CD4-positive, alpha-beta T cell treated with Interleukin-1 beta for 1 hour (primary cell): ENCODE results near the gene NUDT14.

Source experiments
- DNase-seq, 2 donors: peaks; one replicate each; pipeline ENCODE4 v3.0.0-alpha.2; 2020 to 2022

NUDT14 gene

DNA sequence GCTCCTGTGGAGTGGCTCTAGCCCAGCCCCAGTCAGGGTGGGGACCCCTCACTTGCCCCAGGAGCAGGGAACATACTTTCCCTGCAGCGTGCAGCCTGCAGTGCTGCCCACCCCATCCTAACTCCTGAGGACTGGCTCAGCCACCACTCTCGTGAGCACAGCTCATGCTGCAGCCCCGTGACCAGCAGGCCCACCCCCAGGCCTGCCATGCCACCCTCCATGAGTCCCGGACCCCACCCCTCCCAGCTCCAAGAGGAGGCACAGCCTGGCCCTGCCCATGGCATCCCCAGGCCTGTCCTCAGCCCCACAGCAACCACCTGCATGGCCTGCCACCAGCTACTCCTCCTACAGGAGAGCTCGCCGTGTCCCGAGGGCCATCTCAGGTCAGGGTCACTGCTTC, 8.6 kb downstream of the NUDT14 start:
- no peak for DNase-seq

DNA sequence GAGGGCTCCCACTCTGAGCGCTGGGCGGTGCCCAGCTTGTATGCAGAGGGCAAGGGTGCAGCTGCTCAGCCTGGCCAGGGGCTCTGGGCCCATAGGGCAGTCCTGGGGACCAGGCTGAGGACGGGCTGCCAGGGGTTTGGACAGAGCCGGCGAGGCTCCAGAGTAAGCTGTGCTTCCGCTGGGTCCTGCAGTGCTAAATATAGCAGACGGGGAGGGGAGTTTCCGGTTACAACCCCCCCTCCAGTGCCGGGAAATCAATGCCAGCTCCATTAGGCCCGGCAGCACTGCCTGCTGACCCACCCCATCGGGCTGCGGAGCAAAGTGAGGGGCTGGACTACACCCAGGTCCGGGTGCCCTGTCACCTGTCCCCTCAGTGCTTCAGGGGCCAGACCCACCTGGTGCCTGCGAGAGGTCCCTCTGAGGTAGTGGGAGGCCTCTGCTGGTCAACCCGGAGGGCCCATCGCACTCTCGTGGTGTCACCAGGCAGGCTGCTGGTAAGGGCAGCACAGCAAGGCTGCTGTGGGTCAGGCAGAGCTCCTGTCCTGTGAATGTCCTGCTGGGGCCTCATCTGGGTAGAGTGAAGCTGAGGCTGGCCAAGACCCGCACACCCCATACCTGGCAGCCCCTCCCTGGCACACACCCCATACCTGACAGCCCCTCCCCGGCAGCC, 10.0 kb downstream of the NUDT14 start:
- no peak for DNase-seq

DNA sequence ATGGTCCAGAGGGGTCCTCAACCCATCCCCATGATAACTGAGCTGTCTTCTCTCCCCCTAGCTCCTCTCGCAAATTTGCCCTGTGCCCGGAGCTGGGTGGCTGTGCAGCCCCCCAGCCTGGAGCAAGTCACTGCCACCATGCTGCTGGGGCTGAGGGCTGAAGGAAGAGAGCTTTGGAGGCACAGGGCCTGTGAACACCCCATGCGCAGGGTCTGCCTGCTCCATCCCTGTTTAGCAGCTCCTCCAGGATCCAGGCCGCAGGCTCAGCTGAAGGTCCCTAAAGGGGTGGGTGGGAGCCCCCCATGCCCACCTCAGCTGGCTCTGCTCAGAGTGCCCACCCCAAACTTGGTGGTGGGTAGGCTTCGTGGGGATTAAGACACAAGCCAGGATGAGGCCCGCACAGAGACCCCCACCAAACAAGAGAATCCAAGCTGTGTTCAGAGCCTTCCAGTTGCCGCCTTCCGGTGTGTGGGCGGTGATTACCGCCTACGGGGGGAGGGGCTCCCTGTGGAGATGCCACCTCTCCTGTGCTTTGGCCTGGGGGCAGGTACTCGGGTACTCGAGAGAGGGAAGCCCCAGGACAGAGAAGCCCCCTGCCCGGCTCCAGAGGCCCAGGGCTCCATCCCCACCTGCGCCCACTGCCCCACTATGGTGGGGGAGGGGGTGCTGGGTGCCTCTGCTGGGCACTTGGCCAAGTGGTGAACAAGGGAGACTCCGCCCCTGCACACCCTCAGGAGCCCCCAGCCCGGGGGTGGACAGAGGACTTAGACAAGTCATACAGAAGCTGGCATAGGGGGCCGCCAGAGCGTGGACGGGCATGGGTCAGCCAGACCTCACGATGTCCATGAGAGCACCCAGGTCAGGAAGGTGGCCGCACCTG, 11.1 kb downstream of the NUDT14 start:
- DNase-seq = no peak

DNA sequence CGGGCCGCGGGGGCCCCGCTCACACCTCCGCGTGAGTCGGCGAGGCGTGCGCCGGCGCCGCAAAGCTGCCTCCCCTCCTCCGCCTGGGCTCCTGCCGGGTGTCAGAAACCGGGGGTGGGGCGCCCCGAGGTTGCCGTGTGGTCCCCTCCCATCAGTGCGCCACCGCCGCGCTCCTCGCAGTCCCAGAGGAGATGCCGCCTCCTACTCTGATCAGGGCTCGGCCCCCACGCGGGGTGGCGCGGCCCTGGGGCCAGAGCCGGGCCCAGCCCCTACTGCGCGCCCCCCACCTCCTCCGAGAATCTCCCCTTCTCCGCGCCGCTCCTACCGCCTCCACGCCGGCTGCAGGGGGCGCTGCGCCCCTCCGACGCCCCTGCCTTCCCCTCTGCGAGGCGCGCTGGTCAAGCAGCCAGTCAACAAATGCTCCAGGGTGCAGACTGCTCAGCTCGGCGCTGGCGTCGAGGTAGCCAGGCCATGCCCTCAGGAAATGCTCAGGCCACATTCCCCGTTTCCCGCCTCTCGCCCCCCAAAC, 12.1 kb downstream of the NUDT14 start:
- peak; percentile 23 to 30 for DNase-seq

GRCh38 chr14:105168496-105168978, 12.6 kb downstream of the NUDT14 start, which contains the start of gene JAG2:
JAG2 (minus strand) TSS chr14:105168776; CDS start chr14:105168420, 356 bp downstream.
- peak; percentile 45 to 55 for DNase-seq

DNA sequence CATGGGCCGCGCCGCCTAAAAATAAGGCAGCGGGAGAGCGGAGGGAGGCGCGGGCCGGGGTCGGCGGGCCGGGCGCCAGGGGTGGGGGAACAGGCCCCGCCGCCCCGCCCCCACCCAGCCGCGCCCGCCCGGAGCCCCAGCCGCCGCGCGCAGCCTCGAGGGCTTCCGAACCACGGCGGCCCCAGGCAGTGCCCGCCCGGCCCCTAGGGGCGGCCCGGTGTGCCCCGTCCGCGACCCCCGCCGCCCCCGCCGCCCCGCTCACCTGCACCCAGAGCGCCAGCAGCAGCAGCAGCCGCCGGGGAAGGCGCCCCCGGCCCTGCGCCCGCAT, 13.1 kb downstream of the NUDT14 start:
- DNase-seq = no peak

DNA sequence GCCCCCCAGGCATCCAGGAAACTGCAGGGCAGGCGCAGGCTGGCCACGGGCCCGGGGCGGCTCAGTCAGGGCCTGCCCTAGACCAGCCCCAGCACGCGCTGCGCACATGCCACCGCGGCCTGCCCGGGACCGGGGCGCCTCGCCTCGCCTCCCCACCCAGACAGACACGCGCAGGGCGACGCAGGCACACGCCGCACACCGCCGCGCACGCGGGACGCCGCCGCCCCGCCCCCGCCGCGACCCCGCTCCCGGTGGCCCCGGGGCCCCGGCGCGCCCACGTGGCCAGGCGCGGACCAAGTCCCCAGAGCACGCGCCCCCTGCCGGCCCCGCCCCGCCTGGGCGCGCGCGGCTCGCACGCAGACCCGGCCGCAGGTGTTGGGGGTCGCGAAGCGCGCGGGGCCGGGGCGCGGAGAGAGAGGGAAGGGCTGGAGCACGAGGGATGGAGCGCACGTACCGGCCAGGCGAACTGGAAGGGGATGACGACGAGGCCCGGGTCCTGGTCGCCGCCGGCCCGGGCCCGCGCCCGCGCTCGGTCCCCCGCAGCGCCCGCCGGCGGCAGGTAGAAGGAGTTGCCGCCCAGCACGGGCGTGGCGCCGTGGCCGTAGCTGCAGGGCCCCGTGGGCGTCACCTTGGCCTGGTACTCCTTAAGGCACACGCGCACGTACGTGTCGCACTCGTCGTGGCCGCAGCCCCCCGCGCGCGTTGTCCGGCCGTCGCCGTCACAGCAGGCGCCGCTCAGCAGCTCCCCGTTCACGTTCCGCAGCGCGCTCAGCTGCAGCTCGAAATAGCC, 13.6 kb downstream of the NUDT14 start:
- peak in 1 of 2 donors; percentile 7 for DNase-seq

DNA sequence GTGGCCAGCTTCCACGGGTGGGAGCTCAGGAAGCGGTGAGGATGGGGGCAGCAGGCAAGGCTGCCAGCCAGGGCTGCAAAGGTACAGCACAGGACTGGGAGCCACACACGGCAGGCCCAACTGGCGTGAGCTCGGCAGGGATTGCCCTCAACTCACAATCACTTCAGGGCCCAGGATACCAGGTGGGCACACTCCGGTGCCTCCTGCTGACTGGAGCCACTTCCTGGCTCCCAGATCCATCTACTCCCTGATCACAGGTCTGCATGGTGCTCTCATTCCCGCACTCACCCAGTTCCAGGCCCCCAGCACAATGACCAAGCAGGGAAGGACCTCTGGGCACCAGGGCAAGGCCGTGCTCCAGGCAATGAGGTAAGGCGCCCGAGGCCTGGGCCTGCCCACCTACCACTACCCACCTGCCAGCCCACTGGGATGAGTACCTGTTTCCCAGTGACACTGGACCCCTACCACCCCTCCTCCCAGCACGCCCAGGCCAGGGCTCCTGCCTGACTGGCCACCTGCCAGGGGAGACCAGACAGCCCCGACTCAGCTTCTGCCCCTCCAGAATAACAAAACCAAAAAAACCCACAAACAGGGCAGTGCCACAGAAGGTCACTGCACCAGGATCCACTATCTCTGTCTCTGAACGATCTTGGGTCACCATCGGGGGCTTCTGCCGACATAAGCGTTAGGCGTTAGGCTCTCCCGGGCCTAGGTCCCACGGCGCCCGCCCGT, 14.4 kb downstream of the NUDT14 start:
- DNase-seq = no peak

DNA sequence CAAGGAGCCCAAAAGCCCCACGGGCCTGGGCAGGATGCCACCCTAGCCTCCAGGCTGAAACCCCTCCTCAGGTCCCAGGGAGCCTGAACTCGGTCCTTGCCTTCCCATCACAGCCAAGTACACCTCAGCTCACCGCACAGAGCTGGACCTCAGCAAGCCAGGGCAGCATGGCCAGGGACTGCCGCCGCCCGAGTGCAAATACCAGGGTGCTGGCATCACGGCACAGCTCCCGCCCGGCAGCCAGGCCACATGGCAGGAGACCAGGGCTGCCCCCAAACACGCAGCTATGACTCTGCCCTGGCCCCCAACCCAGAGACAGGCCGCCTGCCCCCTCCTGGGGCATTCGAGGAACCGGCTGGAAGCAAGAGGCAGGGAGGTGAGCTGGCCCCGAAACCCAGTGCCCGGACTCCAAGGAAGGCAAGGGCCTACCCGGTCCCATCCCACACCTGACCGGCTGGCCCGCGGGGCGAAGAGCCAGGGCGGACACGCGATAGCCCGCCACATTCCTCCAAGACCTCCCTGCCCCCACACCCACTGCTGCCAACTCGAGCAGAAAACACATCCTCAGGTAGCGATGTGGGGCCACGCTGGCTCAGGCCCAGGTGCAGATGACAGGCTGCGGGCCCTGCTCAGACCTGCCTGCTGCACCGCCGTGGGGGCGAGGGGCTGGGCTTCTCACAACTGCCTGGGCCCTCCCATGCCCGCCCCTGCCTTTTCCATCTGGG, 15.2 kb downstream of the NUDT14 start:
- no peak for DNase-seq

DNA sequence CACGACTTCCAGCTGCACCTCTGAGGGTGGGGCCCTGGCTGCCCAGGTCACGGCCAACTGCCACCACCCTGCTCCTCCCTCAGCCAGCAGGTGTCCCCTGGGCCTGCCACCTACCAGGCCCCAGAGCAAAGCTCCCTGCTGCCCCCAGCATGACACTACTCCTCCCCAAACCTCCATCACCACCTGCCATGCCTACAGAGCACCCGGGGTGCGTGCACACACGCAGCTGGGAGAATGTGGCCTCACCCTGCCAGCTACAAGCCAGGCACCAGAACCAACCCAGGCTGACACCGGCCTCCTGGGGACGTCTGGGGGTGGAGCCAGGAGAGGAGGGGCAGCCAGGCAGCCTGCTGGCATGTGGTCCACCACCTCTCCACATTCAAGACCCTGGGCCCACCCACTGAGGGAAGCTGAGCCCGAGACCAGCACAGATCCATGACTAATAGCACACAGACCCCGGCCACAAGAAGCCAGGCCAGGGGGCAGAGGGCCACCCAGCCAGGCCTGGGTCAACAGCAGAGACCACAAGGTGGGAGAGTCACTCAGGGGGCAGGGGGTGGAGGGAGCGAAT, 15.9 kb downstream of the NUDT14 start:
- DNase-seq = no peak

GRCh38 chr14:105163040-105163742, 17.9 kb downstream of the NUDT14 start:
- DNase-seq = no peak

DNA sequence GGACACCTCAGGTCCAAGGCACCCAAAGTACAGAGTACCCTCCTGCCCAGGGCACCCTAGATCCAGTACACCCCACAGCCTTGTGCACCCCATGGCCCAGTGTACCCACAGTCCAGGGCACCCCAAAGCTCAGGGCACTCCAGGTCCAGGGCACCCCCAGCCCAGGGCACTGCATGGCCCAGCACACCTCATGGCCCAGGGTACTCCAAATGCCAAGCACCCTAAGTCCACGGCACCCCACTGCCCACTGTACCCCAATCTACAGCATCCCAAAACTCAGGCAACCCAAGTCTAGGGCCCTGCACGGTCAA, 18.5 kb downstream of the NUDT14 start:
- no peak for DNase-seq

DNA sequence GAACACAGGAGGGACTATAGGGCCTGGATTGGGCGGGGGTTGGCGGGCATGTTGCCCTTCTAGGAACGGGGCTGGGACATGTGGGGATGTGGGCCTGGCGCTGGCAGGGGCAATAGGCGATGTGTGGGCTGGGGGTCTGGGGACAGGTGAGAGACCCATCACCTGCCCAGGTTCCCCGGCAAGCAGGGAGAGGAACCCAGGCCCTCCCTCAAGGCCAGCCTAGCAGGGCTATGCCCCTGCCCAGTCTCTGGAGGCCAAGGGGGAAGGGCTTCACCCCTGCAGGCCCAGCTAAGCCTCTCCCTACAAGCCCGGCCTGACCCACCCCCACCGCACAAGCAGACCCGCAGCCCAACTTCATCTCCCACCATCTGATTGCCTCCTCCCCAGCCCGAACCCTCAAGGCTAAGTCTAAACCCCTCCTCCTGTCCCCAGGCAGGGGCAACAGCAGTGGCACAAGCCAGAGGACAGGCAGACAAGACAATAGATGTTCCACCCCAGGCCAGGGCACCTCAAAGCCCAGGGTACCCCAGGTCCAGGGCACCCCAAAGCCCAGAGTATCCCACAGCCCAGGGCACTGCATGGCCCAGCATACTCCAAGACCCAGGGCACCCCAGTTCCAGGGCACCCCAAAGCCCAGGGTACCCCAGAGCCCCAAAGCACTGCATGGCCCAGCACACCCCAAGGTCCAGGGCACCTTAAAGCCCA, 19.0 kb downstream of the NUDT14 start:
- no peak for DNase-seq

- no peak for DNase-seq
These were observed 19.8 kb downstream of the NUDT14 start for GRCh38 chr14:105161309-105161708.

DNA sequence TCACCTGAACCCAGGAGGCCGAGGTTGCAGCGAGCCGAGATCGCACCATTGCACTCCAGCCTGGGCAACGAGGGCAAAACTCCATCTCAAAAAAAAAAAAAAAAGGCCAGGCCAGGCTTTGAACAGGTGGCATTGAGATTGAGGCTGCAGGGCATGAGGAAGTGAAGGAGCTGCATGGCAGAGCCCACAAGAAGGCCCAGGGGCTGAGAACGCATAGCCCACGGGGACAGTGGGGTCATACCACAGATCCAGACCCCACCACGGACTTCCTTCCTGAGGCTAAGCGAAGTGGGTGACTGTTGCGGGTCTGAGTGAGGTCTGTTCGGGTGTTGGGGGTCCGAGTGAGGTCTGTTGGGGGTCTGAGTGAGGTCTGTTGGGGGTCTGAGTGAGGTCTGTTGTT, 20.3 kb downstream of the NUDT14 start:
- DNase-seq = no peak

GRCh38 chr14:105159344-105159743, 21.8 kb downstream of the NUDT14 start:
- no peak for DNase-seq

- no peak for DNase-seq
These were observed 22.3 kb downstream of the NUDT14 start for GRCh38 chr14:105158794-105159193.

GRCh38 chr14:105157872-105158271, 23.2 kb downstream of the NUDT14 start:
- DNase-seq = no peak

DNA sequence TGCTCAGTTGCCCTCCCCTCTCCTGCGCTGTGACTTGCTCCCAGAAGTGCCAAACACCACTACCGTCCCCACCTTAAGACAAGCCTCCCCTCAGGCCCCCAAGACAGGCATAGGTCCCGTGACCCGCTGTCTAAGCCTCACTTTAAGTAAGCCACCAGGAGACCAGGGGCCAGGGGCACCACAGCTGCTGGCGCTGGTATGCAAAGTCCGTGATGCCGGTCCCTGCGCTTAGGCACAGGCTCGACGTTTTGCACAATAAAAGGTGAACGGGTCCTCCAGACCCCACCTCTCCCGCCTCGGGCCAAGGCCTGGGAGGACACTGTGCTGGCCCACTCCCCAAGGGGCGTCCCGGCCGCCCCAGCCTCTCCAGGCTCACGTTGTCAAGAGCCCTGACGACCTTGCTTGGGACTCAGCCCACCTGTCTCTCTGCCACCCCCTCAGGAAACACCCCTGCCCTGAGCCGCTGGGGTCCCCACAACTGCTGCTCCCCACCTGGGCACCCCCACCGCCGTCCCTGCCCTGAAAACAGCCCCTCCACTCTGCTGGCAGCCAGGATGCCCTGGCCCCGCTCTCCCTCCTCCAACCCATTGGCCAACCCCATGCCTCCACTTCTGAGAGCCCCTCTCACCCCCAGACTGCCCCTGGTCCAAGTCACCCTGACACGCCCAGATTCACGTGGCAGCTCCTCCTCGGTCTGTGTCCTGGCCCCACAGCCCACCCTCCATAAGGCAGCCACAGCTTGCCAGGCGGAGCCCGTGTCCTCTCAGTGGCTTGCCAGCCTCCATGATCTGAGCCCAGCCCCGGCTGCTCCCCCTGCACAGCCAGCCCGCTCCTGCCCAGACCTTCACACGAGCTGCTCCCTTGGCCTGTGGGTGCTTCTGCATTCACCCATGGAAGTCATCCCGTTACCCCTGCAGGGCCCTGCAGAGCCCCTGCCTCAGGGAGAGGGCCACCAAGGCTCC, 24.4 kb downstream of the NUDT14 start:
- DNase-seq = no peak
